NCI-H345 treated with DMSO at 0.1 percent for 48 hours (cell line): ENCODE results near the gene UQCRC1.

Experiments used
- DNase-seq: peaks from one replicate; lab custom pipeline; 2025; ENCODE audit not compliant: unreplicated experiment; lab: John Stamatoyannopoulos, UW

UQCRC1 gene

GRCh38 chr3:48573973-48574585, 35.4 kb downstream of the UQCRC1 start:
- DNase-seq = no peak

GRCh38 chr3:48572517-48572916, 36.9 kb downstream of the UQCRC1 start:
- DNase-seq = no peak

GRCh38 chr3:48571938-48572337, 37.5 kb downstream of the UQCRC1 start:
- no peak for DNase-seq

- DNase-seq = no peak
Measured at GRCh38 chr3:48569808-48570450, 39.5 kb downstream of the UQCRC1 start.

- DNase-seq = no peak
Measured at GRCh38 chr3:48569400-48569799, 40.0 kb downstream of the UQCRC1 start.

GRCh38 chr3:48568476-48568875, 41.0 kb downstream of the UQCRC1 start:
- no peak for DNase-seq

GRCh38 chr3:48567500-48567899, 41.9 kb downstream of the UQCRC1 start:
- DNase-seq = no peak

- DNase-seq = no peak
Measured at GRCh38 chr3:48567090-48567489, 42.4 kb downstream of the UQCRC1 start.

GRCh38 chr3:48566401-48566760, 43.1 kb downstream of the UQCRC1 start:
- DNase-seq = no peak

GRCh38 chr3:48565591-48566400, 43.6 kb downstream of the UQCRC1 start:
- no peak for DNase-seq

- no peak for DNase-seq
Measured at GRCh38 chr3:48565186-48565585, 44.3 kb downstream of the UQCRC1 start.

GRCh38 chr3:48564667-48565066, 44.8 kb downstream of the UQCRC1 start:
- DNase-seq = no peak

- no peak for DNase-seq
Measured at GRCh38 chr3:48564022-48564421, 45.4 kb downstream of the UQCRC1 start.

- no peak for DNase-seq
Measured at GRCh38 chr3:48563382-48563918, 46.0 kb downstream of the UQCRC1 start, which contains the start of gene UCN2. UCN2 (minus strand) TSS chr3:48563781; CDS start chr3:48563124, 657 bp downstream.

GRCh38 chr3:48562367-48563095, 46.9 kb downstream of the UQCRC1 start:
- DNase-seq = no peak

- no peak for DNase-seq
Measured at GRCh38 chr3:48561045-48561736, 48.3 kb downstream of the UQCRC1 start.

- DNase-seq = no peak
Measured at GRCh38 chr3:48560648-48561018, 48.8 kb downstream of the UQCRC1 start.

- DNase-seq = no peak
Measured at GRCh38 chr3:48558493-48559134, 50.8 kb downstream of the UQCRC1 start.

GRCh38 chr3:48556796-48557626, 52.4 kb downstream of the UQCRC1 start, which contains the start of gene PFKFB4:
PFKFB4 (minus strand) TSS chr3:48556803; CDS start chr3:48556777, 26 bp downstream.
- peak; percentile 96 for DNase-seq
